Activated T-cell treated with anti-CD3 and anti-CD28 coated beads, Interleukin-2, amount 50 U/mL, for 4 hours (primary cell): ENCODE measurements around the gene SNRNP70. TPM values are rescaled to one million over a fixed set of nuclear protein-coding genes. Genes with fewer than 3 reads are reported as not detected.
"Not testable (repeated sequence)": the region's sequence is repeated elsewhere in the genome, so short reads cannot be mapped to it uniquely, and the experiment has no call there.

Experiments used
- ATAC-seq, 2 donors: fragments of 200-7000 bp; cut with Tn5 transposase; one replicate each; pipeline ENCODE4 v1.10.0; 2021
- DNase-seq: peaks from one replicate; pipeline ENCODE4 v3.0.0-alpha.2; 2020
- H3K27me3 Mint-ChIP-seq: one replicate; pipeline ENCODE4 v1.8.0; 2021; ENCODE audit warnings: low read depth, mixed read lengths
- H3K36me3 Mint-ChIP-seq: one replicate; pipeline ENCODE4 v1.8.0; 2022; ENCODE audit warnings: mixed read lengths; ENCODE audit not compliant: insufficient read depth
- H3K4me1 Mint-ChIP-seq: one replicate; pipeline ENCODE4 v1.8.0; 2021; ENCODE audit warnings: low read depth, mixed read lengths
- H3K4me3 Mint-ChIP-seq: one replicate; pipeline ENCODE4 v1.8.0; 2021; ENCODE audit warnings: mild to moderate bottlenecking, moderate library complexity, mixed read lengths
- H3K9me3 Mint-ChIP-seq: one replicate; pipeline ENCODE4 v1.8.0; 2021; ENCODE audit warnings: mixed read lengths
- total RNA-seq, 3 donors: library from RNA; stranded (reverse); gene quantifications; one replicate each; pipeline ENCODE4 v1.2.1, GENCODE V29; 2021

SNRNP70 gene
- total RNA-seq, 3 donors from 2014 or later: 278 to 294 (median 283) TPM

- no peaks in the 10 kb centered on the region for H3K36me3 Mint-ChIP-seq
- peaks cover 18% of the 10 kb centered on the region for H3K4me1 Mint-ChIP-seq
- ATAC-seq (no peak), DNase-seq (no peak)
- no peaks in the 10 kb centered on the region for H3K9me3 Mint-ChIP-seq
- no peak overlapping the region for H3K4me3 Mint-ChIP-seq
- H3K27me3 Mint-ChIP-seq: no peaks in the 10 kb centered on the region
Measured at GRCh38 chr19:49129238-49129583, 44.0 kb downstream of the SNRNP70 start.

GRCh38 chr19:49130325-49130724, 45.1 kb downstream of the SNRNP70 start:
- no peaks in the 10 kb centered on the region for H3K9me3 Mint-ChIP-seq
- DNase-seq (no peak), ATAC-seq (no peak)
- H3K4me1 Mint-ChIP-seq: peaks cover 21% of the 10 kb centered on the region
- no peaks in the 10 kb centered on the region for H3K36me3 Mint-ChIP-seq
- no peak overlapping the region for H3K4me3 Mint-ChIP-seq
- H3K27me3 Mint-ChIP-seq: peaks cover 3% of the 10 kb centered on the region

- no peak for DNase-seq
- peaks cover 10% of the 10 kb centered on the region for H3K27me3 Mint-ChIP-seq
- H3K36me3 Mint-ChIP-seq: no peaks in the 10 kb centered on the region
- H3K9me3 Mint-ChIP-seq: no peaks in the 10 kb centered on the region
- H3K4me3 Mint-ChIP-seq: peak overlapping the region; percentile 56
- ATAC-seq: peak; percentile 12 to 23
- H3K4me1 Mint-ChIP-seq: peaks cover 19% of the 10 kb centered on the region
Measured at GRCh38 chr19:49132974-49133609, 47.8 kb downstream of the SNRNP70 start.

GRCh38 chr19:49133621-49134454, 48.6 kb downstream of the SNRNP70 start:
- peaks cover 10% of the 10 kb centered on the region for H3K27me3 Mint-ChIP-seq
- H3K9me3 Mint-ChIP-seq: no peaks in the 10 kb centered on the region
- ATAC-seq (peak; percentile 63 to 73), DNase-seq (peak; percentile 51)
- peak overlapping the region; percentile 56 for H3K4me3 Mint-ChIP-seq
- H3K4me1 Mint-ChIP-seq: peaks cover 12% of the 10 kb centered on the region
- no peaks in the 10 kb centered on the region for H3K36me3 Mint-ChIP-seq

- H3K4me1 Mint-ChIP-seq: peaks cover 10% of the 10 kb centered on the region
- no peak for ATAC-seq
- H3K27me3 Mint-ChIP-seq: peaks cover 10% of the 10 kb centered on the region
- H3K9me3 Mint-ChIP-seq: no peaks in the 10 kb centered on the region
- H3K36me3 Mint-ChIP-seq: no peaks in the 10 kb centered on the region
- no peak for DNase-seq
- no peak overlapping the region for H3K4me3 Mint-ChIP-seq
Measured at GRCh38 chr19:49135686-49136085, 50.4 kb downstream of the SNRNP70 start.

GRCh38 chr19:49136771-49137171, 51.5 kb downstream of the SNRNP70 start:
- Mint-ChIP-seq H3K27me3 (peaks cover 10% of the 10 kb centered on the region), H3K36me3 (no peaks in the 10 kb centered on the region), H3K4me1 (peaks cover 12% of the 10 kb centered on the region), H3K4me3 (no peak overlapping the region), H3K9me3 (no peaks in the 10 kb centered on the region)
- DNase-seq (no peak), ATAC-seq (no peak)

GRCh38 chr19:49140951-49141350, 55.7 kb downstream of the SNRNP70 start:
- Mint-ChIP-seq H3K9me3 (no peaks in the 10 kb centered on the region), H3K4me3 (no peak overlapping the region), H3K4me1 (peaks cover 12% of the 10 kb centered on the region), H3K36me3 (no peaks in the 10 kb centered on the region), H3K27me3 (peaks cover 26% of the 10 kb centered on the region)
- ATAC-seq (no peak), DNase-seq (no peak)

GRCh38 chr19:49141352-49141751, 56.1 kb downstream of the SNRNP70 start:
- H3K27me3 Mint-ChIP-seq: peaks cover 29% of the 10 kb centered on the region

GRCh38 chr19:49142866-49143335, 57.6 kb downstream of the SNRNP70 start:
- ATAC-seq (peak; percentile 90 to 93), DNase-seq (peak; percentile 39)
- Mint-ChIP-seq H3K9me3 (no peaks in the 10 kb centered on the region), H3K36me3 (no peaks in the 10 kb centered on the region), H3K4me3 (peak overlapping the region; percentile 66), H3K27me3 (peaks cover 34% of the 10 kb centered on the region), H3K4me1 (peaks cover 12% of the 10 kb centered on the region)

More at GRCh38 chr19:49141352-49141751, 56.1 kb downstream of the SNRNP70 start:
- Mint-ChIP-seq H3K4me1 (peaks cover 12% of the 10 kb centered on the region), H3K36me3 (no peaks in the 10 kb centered on the region), H3K4me3 (no peak overlapping the region), H3K9me3 (no peaks in the 10 kb centered on the region)
- no peak for DNase-seq
- ATAC-seq: no peak

GRCh38 chr19:49145573-49146407, 60.5 kb downstream of the SNRNP70 start:
- H3K4me3 Mint-ChIP-seq: no peak overlapping the region
- H3K27me3 Mint-ChIP-seq: peaks cover 56% of the 10 kb centered on the region
- H3K4me1 Mint-ChIP-seq: peaks cover 25% of the 10 kb centered on the region
- peak; percentile 78 for DNase-seq
- no peaks in the 10 kb centered on the region for H3K9me3 Mint-ChIP-seq
- ATAC-seq: peak; percentile 60 to 66
- no peaks in the 10 kb centered on the region for H3K36me3 Mint-ChIP-seq

- not testable (repeated sequence) for H3K4me3 Mint-ChIP-seq, H3K9me3 Mint-ChIP-seq, DNase-seq, H3K36me3 Mint-ChIP-seq, ATAC-seq
- Mint-ChIP-seq H3K27me3 (peaks cover 62% of the 10 kb centered on the region), H3K4me1 (peaks cover 28% of the 10 kb centered on the region)
Measured at GRCh38 chr19:49146408-49146770, 61.1 kb downstream of the SNRNP70 start.

GRCh38 chr19:49148044-49148682, 62.9 kb downstream of the SNRNP70 start:
- Mint-ChIP-seq H3K36me3 (no peaks in the 10 kb centered on the region), H3K9me3 (no peaks in the 10 kb centered on the region), H3K4me1 (peaks cover 23% of the 10 kb centered on the region), H3K4me3 (peak overlapping the region; percentile 50), H3K27me3 (peaks cover 67% of the 10 kb centered on the region)
- ATAC-seq: no peak
- no peak for DNase-seq

GRCh38 chr19:49148784-49149651, 63.8 kb downstream of the SNRNP70 start:
- peaks cover 72% of the 10 kb centered on the region for H3K27me3 Mint-ChIP-seq
- no peaks in the 10 kb centered on the region for H3K36me3 Mint-ChIP-seq
- H3K9me3 Mint-ChIP-seq: no peaks in the 10 kb centered on the region
- DNase-seq (peak; percentile 70), ATAC-seq (peak; percentile 53 to 57)
- H3K4me3 Mint-ChIP-seq: peak overlapping the region; percentile 60
- H3K4me1 Mint-ChIP-seq: peaks cover 23% of the 10 kb centered on the region
